ENCODE measurements around the gene VPS72. TPM values are rescaled to one million over a fixed set of nuclear protein-coding genes. Genes with fewer than 3 reads are reported as not detected.

Gene VPS72
- total RNA-seq, 1 donor from 2014 or later = 83.5 TPM

DNA sequence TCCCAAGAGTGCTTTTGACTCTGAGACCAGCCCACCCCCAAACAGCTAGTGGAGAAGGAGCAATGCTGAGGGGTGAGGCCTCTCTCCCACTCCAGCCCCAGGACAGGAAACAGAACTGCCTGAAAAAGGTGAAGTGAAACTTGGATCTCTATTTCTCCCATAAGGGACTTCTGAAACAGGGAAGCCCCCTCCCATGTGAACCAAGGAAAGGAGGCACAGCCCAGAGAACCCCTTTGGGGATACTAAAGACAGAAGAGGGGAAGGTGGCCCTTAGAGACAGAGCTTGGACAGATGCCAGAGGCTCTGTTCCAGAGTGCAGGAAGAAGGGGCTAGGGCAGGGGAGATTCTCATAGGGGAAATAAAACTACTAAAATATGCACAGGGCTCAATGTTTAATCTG lies 30.6 kb downstream of the VPS72 start:
- Mint-ChIP-seq H3K9me3 (ENCODE audit: unreplicated experiment) (no peaks in the 10 kb centered on the region), H3K4me1 (ENCODE audit: unreplicated experiment) (peaks cover 29% of the 10 kb centered on the region), H3K27ac (ENCODE audit: unreplicated experiment) (peak overlapping the region; percentile 78), H3K36me3 (ENCODE audit: low read depth, unreplicated experiment) (peaks cover 25% of the 10 kb centered on the region), H3K4me3 (ENCODE audit: unreplicated experiment) (peak overlapping the region; percentile 62), H3K27me3 (ENCODE audit: unreplicated experiment) (peaks cover 11% of the 10 kb centered on the region)
- TF ChIP-seq, protein P1, sequence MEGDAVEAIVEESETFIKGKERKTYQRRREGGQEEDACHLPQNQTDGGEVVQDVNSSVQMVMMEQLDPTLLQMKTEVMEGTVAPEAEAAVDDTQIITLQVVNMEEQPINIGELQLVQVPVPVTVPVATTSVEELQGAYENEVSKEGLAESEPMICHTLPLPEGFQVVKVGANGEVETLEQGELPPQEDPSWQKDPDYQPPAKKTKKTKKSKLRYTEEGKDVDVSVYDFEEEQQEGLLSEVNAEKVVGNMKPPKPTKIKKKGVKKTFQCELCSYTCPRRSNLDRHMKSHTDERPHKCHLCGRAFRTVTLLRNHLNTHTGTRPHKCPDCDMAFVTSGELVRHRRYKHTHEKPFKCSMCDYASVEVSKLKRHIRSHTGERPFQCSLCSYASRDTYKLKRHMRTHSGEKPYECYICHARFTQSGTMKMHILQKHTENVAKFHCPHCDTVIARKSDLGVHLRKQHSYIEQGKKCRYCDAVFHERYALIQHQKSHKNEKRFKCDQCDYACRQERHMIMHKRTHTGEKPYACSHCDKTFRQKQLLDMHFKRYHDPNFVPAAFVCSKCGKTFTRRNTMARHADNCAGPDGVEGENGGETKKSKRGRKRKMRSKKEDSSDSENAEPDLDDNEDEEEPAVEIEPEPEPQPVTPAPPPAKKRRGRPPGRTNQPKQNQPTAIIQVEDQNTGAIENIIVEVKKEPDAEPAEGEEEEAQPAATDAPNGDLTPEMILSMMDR (IDR thresholded peaks at IDR 0.05; ENCODE audit: unreplicated experiment) = no peak
- DNase-seq (ENCODE audit: low spot score) = no peak

DNA sequence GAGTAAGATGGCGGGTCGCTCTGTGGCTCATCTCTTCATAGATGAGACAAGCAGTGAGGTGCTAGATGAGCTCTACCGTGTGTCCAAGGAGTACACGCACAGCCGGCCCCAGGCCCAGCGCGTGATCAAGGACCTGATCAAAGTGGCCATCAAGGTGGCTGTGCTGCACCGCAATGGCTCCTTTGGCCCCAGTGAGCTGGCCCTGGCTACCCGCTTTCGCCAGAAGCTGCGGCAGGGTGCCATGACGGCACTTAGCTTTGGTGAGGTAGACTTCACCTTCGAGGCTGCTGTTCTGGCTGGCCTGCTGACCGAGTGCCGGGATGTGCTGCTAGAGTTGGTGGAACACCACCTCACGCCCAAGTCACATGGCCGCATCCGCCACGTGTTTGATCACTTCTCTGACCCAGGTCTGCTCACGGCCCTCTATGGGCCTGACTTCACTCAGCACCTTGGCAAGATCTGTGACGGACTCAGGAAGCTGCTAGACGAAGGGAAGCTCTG lies 31.2 kb downstream of the VPS72 start:
- DNase-seq (ENCODE audit: low spot score) = no peak
- Mint-ChIP-seq H3K36me3 (ENCODE audit: low read depth, unreplicated experiment) (peaks cover 25% of the 10 kb centered on the region), H3K4me1 (ENCODE audit: unreplicated experiment) (peaks cover 31% of the 10 kb centered on the region), H3K9me3 (ENCODE audit: unreplicated experiment) (no peaks in the 10 kb centered on the region), H3K27ac (ENCODE audit: unreplicated experiment) (peak overlapping the region; percentile 78), H3K4me3 (ENCODE audit: unreplicated experiment) (peak overlapping the region; percentile 62), H3K27me3 (ENCODE audit: unreplicated experiment) (peaks cover 11% of the 10 kb centered on the region)
- TF ChIP-seq, protein P1 (IDR thresholded peaks at IDR 0.05; ENCODE audit: unreplicated experiment) = no peak

DNA sequence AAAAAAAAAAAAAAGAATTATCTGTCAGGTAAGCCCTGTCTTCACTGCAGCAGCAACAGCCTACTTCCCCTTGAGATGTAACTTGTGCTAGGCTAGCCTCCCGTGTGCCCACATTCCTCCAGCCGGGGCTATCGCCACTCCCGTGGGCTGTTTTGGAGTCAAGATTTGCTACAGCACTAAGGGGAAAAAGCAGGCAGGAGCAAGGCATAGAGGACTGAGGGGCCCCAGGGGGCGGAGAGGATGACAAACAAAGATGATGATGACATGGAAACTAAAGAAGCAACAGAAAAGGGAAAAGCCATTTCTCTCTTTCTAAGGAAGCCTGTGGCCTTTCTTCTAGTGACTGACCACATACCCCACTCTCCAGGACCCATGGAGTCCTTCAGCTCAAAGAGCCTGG lies 31.7 kb downstream of the VPS72 start:
- TF ChIP-seq, protein P1 (IDR thresholded peaks at IDR 0.05; ENCODE audit: unreplicated experiment) = no peak
- DNase-seq (ENCODE audit: low spot score) = no peak
- Mint-ChIP-seq H3K27ac (ENCODE audit: unreplicated experiment) (peak overlapping the region; percentile 45), H3K4me1 (ENCODE audit: unreplicated experiment) (peaks cover 31% of the 10 kb centered on the region), H3K9me3 (ENCODE audit: unreplicated experiment) (no peaks in the 10 kb centered on the region), H3K4me3 (ENCODE audit: unreplicated experiment) (peak overlapping the region; percentile 48), H3K36me3 (ENCODE audit: low read depth, unreplicated experiment) (peaks cover 25% of the 10 kb centered on the region), H3K27me3 (ENCODE audit: unreplicated experiment) (peaks cover 11% of the 10 kb centered on the region)

DNA sequence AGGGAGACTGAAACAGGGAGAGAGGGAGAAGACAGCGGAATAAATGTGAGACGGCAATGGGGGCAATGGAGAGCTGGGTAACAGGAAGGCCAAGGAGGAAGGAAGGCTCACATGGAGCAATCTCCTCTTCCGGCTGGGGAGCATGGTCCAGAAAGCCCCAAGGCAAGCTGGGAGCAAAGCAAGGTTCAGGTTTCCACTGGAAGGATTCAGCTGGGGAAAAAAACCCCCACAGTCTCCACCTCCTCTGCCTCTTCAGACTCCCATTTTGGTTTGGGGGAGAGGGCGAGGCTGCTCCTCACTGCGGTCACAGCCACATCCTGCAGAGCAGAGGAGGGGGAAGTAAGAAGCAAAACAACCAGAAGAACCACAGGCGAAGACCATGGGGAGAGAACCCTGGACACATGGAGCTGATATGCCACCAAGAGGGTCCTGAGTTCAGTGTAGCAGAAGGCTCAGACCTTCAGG lies 32.9 kb downstream of the VPS72 start:
- Mint-ChIP-seq H3K36me3 (ENCODE audit: low read depth, unreplicated experiment) (peaks cover 25% of the 10 kb centered on the region), H3K27me3 (ENCODE audit: unreplicated experiment) (peaks cover 11% of the 10 kb centered on the region), H3K9me3 (ENCODE audit: unreplicated experiment) (no peaks in the 10 kb centered on the region), H3K4me1 (ENCODE audit: unreplicated experiment) (peaks cover 31% of the 10 kb centered on the region), H3K4me3 (ENCODE audit: unreplicated experiment) (peak overlapping the region; percentile 34), H3K27ac (ENCODE audit: unreplicated experiment) (peak overlapping the region; percentile 44)
- TF ChIP-seq, protein P1 (IDR thresholded peaks at IDR 0.05; ENCODE audit: unreplicated experiment) = no peak
- DNase-seq (ENCODE audit: low spot score) = no peak

DNA sequence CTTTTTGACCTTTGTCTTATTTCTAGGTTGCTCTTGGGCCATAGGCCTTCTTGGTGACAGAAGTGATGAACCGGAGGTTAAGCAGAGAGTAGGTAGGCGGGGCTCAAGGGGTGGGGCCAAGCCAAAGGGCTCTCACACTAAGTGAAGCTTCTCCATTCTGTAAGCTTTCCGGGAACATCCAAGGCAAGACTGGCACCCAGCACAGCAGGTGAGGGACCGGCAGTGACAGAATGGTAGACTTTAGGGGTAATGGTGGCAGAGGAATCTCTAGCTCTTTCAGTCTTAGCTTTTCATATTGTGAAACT lies 33.5 kb downstream of the VPS72 start, which contains the start of gene TNFAIP8L2:
TNFAIP8L2 (plus strand) TSS at position 135 of the 305 bp plus-strand sequence. CDS start 2,049 bp downstream, outside the sequence.
- TF ChIP-seq, protein P1 (IDR thresholded peaks at IDR 0.05; ENCODE audit: unreplicated experiment) = no peak
- H3K36me3 Mint-ChIP-seq (ENCODE audit: low read depth, unreplicated experiment) = peaks cover 19% of the 10 kb centered on the region
- H3K9me3 Mint-ChIP-seq (ENCODE audit: unreplicated experiment) = no peaks in the 10 kb centered on the region
- H3K27ac Mint-ChIP-seq (ENCODE audit: unreplicated experiment) = peak within 1 kb of the TSS; percentile 44
- H3K27me3 Mint-ChIP-seq (ENCODE audit: unreplicated experiment) = peaks cover 11% of the 10 kb centered on the region
- no peak for DNase-seq (ENCODE audit: low spot score)
- H3K4me3 Mint-ChIP-seq (ENCODE audit: unreplicated experiment) = peak within 1 kb of the TSS; percentile 34
- H3K4me1 Mint-ChIP-seq (ENCODE audit: unreplicated experiment) = peaks cover 31% of the 10 kb centered on the region

All from endothelial cell (in vitro differentiated cells).